ENCODE results near the gene ETV5. TPM values are rescaled to one million over a fixed set of nuclear protein-coding genes. Genes with fewer than 3 reads are reported as not detected.

The ETV5 gene
- total and polyA plus RNA-seq, 9 of the 15 experiments (the other 6 are each of a cell fraction or from before 2014, with no cell fraction given): 9.2 to 25.9 (median 15.9) TPM

DNA sequence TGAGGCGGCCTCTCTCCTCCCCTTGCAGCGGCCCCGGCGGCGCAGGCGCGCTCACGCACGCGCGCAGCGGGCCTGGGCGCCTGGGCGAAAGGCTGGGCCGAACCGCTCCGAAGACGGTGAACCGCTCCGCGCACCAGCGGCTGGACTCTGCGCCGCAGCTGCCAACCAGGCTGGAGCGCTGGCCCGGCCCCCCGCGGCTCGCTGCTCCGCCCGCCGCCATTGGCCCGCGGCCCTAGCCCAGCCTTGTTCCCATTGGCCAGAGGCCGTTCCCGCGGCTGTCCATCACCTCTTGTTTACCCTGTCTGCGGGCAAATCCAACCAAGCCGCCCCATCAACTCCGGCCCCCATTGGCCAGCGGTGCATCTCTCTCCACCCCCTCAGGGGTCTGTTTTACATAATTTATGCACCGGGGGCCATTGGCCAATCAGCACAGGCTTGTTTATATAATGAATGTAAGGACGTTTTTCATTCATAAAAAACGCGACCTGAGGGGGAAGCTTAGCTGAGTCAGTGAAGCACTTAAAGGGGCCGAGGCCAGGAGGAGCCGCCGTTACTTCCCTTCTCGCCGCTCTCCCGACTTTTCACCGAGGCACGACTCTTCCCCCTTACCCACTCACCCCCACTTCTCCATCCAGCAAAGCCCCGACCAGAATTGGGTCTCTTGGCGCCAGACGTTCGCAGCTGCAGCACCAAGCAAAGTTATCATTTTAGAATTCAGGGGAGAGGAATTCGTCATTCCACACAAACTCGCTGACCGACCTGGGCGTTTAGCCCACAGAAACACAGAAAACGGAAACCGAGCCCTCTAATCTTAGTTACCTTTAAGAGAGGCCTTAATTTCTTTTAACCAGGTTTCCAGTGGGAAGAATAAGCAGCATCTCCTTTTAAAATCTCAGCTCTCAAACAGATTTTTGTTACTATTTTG lies at the start of gene ETV5 (continued):
- TF ChIP-seq ZNF41 (CRISPR knock-in tag; conservative IDR thresholded peaks at IDR 0.05) (no peak), ZNF717 (CRISPR knock-in tag; IDR thresholded peaks at IDR 0.05) (no peak), ZNF175 (CRISPR knock-in tag; IDR thresholded peaks at IDR 0.05; ENCODE audit: low read depth) (no peak), NR2C1 (IDR thresholded peaks at IDR 0.05) (no peak), NR2C1 (tag; IDR thresholded peaks at IDR 0.05) (no peak), TAF7 (tag; IDR thresholded peaks at IDR 0.05) (no peak), LCOR (CRISPR knock-in tag; IDR thresholded peaks at IDR 0.05) (no peak; the same call in 1 of the 2 replicates), TBL1XR1 (IDR thresholded peaks at IDR 0.05; ENCODE audit: low read length in 2 of 2) (peak in 1 of 2 experiments; percentile 22; a peak in 1 of 4 replicates), GABPB2 (CRISPR knock-in tag; conservative IDR thresholded peaks at IDR 0.05) (no peak), SREBF2 (CRISPR knock-in tag; IDR thresholded peaks at IDR 0.05) (no peak), NR1H2 (CRISPR knock-in tag; IDR thresholded peaks at IDR 0.05) (no peak), POLR2AphosphoS2 (IDR thresholded peaks at IDR 0.05; ENCODE audit: low read length) (no peak; the same call in 1 of the 2 replicates), EZH2 (IDR thresholded peaks at IDR 0.05; ENCODE audit: borderline replicate concordance, low read depth, low read length) (no peak), ZKSCAN3 (CRISPR knock-in tag; IDR thresholded peaks at IDR 0.05) (no peak), ZFP30 (CRISPR knock-in tag; IDR thresholded peaks at IDR 0.05; ENCODE audit: borderline replicate concordance) (no peak), HNRNPK (IDR thresholded peaks at IDR 0.05; ENCODE audit: low read depth, low read length, poor library complexity, severe bottlenecking) (no peak), ZNF140 (CRISPR knock-in tag; IDR thresholded peaks at IDR 0.05) (no peak), POLR2A (conservative IDR thresholded peaks at IDR 0.05) (peak; percentile 84), NONO (IDR thresholded peaks at IDR 0.05; ENCODE audit: low read depth in 2 of 2, low read length in 1 of 2) (peak in 1 of 2 experiments; percentile 68; a peak in 2 of 4 replicates), PPARD (CRISPR knock-in tag; IDR thresholded peaks at IDR 0.05) (no peak), RFX7 (CRISPR knock-in tag; IDR thresholded peaks at IDR 0.05) (no peak), ZC3H11A (IDR thresholded peaks at IDR 0.05; ENCODE audit: low read depth, low read length) (no peak)
- TF ChIP-seq, protein P1, sequence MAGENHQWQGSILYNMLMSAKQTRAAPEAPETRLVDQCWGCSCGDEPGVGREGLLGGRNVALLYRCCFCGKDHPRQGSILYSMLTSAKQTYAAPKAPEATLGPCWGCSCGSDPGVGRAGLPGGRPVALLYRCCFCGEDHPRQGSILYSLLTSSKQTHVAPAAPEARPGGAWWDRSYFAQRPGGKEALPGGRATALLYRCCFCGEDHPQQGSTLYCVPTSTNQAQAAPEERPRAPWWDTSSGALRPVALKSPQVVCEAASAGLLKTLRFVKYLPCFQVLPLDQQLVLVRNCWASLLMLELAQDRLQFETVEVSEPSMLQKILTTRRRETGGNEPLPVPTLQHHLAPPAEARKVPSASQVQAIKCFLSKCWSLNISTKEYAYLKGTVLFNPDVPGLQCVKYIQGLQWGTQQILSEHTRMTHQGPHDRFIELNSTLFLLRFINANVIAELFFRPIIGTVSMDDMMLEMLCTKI (IDR thresholded peaks at IDR 0.05; ENCODE audit: partially characterized antibody): no peak
- TF ChIP-seq, protein P2, sequence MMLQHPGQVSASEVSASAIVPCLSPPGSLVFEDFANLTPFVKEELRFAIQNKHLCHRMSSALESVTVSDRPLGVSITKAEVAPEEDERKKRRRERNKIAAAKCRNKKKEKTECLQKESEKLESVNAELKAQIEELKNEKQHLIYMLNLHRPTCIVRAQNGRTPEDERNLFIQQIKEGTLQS (IDR thresholded peaks at IDR 0.05): peak; percentile 57; the same call in 1 of the 2 replicates
- TF ChIP-seq, protein P2 (CRISPR knock-in tag; conservative IDR thresholded peaks at IDR 0.05): peak; percentile 52; the same call in 1 of the 2 replicates
- TF ChIP-seq, protein P3, sequence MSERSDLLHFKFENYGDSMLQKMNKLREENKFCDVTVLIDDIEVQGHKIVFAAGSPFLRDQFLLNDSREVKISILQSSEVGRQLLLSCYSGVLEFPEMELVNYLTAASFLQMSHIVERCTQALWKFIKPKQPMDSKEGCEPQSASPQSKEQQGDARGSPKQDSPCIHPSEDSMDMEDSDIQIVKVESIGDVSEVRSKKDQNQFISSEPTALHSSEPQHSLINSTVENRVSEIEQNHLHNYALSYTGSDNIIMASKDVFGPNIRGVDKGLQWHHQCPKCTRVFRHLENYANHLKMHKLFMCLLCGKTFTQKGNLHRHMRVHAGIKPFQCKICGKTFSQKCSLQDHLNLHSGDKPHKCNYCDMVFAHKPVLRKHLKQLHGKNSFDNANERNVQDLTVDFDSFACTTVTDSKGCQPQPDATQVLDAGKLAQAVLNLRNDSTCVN (CRISPR knock-in tag; IDR thresholded peaks at IDR 0.05): no peak
- TF ChIP-seq, protein P4, sequence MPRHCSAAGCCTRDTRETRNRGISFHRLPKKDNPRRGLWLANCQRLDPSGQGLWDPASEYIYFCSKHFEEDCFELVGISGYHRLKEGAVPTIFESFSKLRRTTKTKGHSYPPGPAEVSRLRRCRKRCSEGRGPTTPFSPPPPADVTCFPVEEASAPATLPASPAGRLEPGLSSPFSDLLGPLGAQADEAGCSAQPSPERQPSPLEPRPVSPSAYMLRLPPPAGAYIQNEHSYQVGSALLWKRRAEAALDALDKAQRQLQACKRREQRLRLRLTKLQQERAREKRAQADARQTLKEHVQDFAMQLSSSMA (CRISPR knock-in tag; IDR thresholded peaks at IDR 0.05): no peak

Measured in K562 (cell line).